Measurements from ENCODE around the gene JAG2.

JAG2 gene

GRCh38 chr14:105147671-105148603 is 20.6 kb downstream of the JAG2 start:
- TF ChIP-seq OSR1 (CRISPR knock-in tag; IDR thresholded peaks at IDR 0.05) = no peak
- no peak for ATAC-seq

- no peak for ATAC-seq
- TF ChIP-seq ZNF8 (CRISPR knock-in tag; IDR thresholded peaks at IDR 0.05) = no peak
- TF ChIP-seq CSRNP3 (CRISPR knock-in tag; IDR thresholded peaks at IDR 0.05) = no peak
- TF ChIP-seq CREB5 (CRISPR knock-in tag; IDR thresholded peaks at IDR 0.05; ENCODE audit: low read depth) = no peak
- TF ChIP-seq POU6F1 (CRISPR knock-in tag; IDR thresholded peaks at IDR 0.05; ENCODE audit: borderline replicate concordance, low read depth) = no peak
- no peak for TF ChIP-seq ZFP3 (CRISPR knock-in tag; IDR thresholded peaks at IDR 0.05)
- no peak for TF ChIP-seq TCF4 (CRISPR knock-in tag; IDR thresholded peaks at IDR 0.05; ENCODE audit: borderline replicate concordance)
- no peak for TF ChIP-seq SNAI2 (CRISPR knock-in tag; IDR thresholded peaks at IDR 0.05)
- TF ChIP-seq BACH2 (CRISPR knock-in tag; IDR thresholded peaks at IDR 0.05; ENCODE audit: borderline replicate concordance) = no peak
- TF ChIP-seq OSR1 (CRISPR knock-in tag; IDR thresholded peaks at IDR 0.05) = no peak
- no peak for TF ChIP-seq ISL1 (CRISPR knock-in tag; IDR thresholded peaks at IDR 0.05)
- TF ChIP-seq TSHZ2 (CRISPR knock-in tag; IDR thresholded peaks at IDR 0.05) = no peak
- no peak for TF ChIP-seq PPARA (CRISPR knock-in tag; IDR thresholded peaks at IDR 0.05; ENCODE audit: borderline replicate concordance)
- no peak for TF ChIP-seq ESRRG (CRISPR knock-in tag; IDR thresholded peaks at IDR 0.05)
- TF ChIP-seq RARB (CRISPR knock-in tag; IDR thresholded peaks at IDR 0.05) = no peak
- TF ChIP-seq ZC3H10 (CRISPR knock-in tag; IDR thresholded peaks at IDR 0.05) = no peak
- TF ChIP-seq ZNF70 (CRISPR knock-in tag; IDR thresholded peaks at IDR 0.05) = no peak
- TF ChIP-seq CSDC2 (CRISPR knock-in tag; IDR thresholded peaks at IDR 0.05) = no peak
- TF ChIP-seq ARNTL (CRISPR knock-in tag; IDR thresholded peaks at IDR 0.05; ENCODE audit: borderline replicate concordance, low read depth) = no peak
- no peak for TF ChIP-seq TOX (CRISPR knock-in tag; IDR thresholded peaks at IDR 0.05; ENCODE audit: borderline replicate concordance)
- TF ChIP-seq ZNF565 (CRISPR knock-in tag; conservative IDR thresholded peaks at IDR 0.05; ENCODE audit: low read depth) = no peak
Measured at GRCh38 chr14:105146976-105147635, 21.5 kb downstream of the JAG2 start.

GRCh38 chr14:105146181-105146975 is 22.2 kb downstream of the JAG2 start:
- peak; percentile 16; the same call in 2 of the 3 replicates for ATAC-seq
- TF ChIP-seq PPARA (CRISPR knock-in tag; IDR thresholded peaks at IDR 0.05; ENCODE audit: borderline replicate concordance) (no peak), ESRRG (CRISPR knock-in tag; IDR thresholded peaks at IDR 0.05) (no peak), TSHZ2 (CRISPR knock-in tag; IDR thresholded peaks at IDR 0.05) (no peak), ZFP3 (CRISPR knock-in tag; IDR thresholded peaks at IDR 0.05) (no peak), RARB (CRISPR knock-in tag; IDR thresholded peaks at IDR 0.05) (no peak), ZC3H10 (CRISPR knock-in tag; IDR thresholded peaks at IDR 0.05) (no peak), ZNF8 (CRISPR knock-in tag; IDR thresholded peaks at IDR 0.05) (no peak), OSR1 (CRISPR knock-in tag; IDR thresholded peaks at IDR 0.05) (no peak), POU6F1 (CRISPR knock-in tag; IDR thresholded peaks at IDR 0.05; ENCODE audit: borderline replicate concordance, low read depth) (no peak), ZNF565 (CRISPR knock-in tag; conservative IDR thresholded peaks at IDR 0.05; ENCODE audit: low read depth) (no peak), CSRNP3 (CRISPR knock-in tag; IDR thresholded peaks at IDR 0.05) (no peak)
